IPS-15b (cell line): ENCODE results near the gene IL7R.

Source experiments
- H3K27me3 ChIP-seq: one replicate; pipeline ENCODE4 v1.6.1; 2013; ENCODE audit warnings: low read length; ENCODE audit not compliant: control insufficient read depth, insufficient read depth
- H3K36me3 ChIP-seq: one replicate; pipeline ENCODE4 v1.6.1; 2013; ENCODE audit warnings: low read length; ENCODE audit not compliant: control insufficient read depth, insufficient read depth
- H3K4me1 ChIP-seq: one replicate; pipeline ENCODE4 v1.6.1; 2013; ENCODE audit warnings: mild to moderate bottlenecking, low read length; ENCODE audit not compliant: control insufficient read depth, insufficient read depth
- H3K4me3 ChIP-seq: one replicate; pipeline ENCODE4 v1.5.1; 2013; ENCODE audit warnings: low read depth, low read length
- H3K9ac ChIP-seq: one replicate; pipeline ENCODE4 v1.6.1; 2013; ENCODE audit warnings: low read depth, mild to moderate bottlenecking, low read length
- H3K9me3 ChIP-seq: one replicate; pipeline ENCODE4 v1.6.1; 2013; ENCODE audit warnings: mild to moderate bottlenecking, low read length; ENCODE audit not compliant: control insufficient read depth, insufficient read depth

Gene IL7R

GRCh38 chr5:35856765-35857351, at the start of gene IL7R:
Gene IL7R, plus strand, starts transcription at chr5:35856891. Its CDS starts 87 bp downstream, at chr5:35856978.
- H3K9ac ChIP-seq = no peak within 1 kb of the TSS
- H3K9me3 ChIP-seq = no peaks in the 10 kb centered on the region
- H3K27me3 ChIP-seq = no peaks in the 10 kb centered on the region
- H3K36me3 ChIP-seq = no peaks in the 10 kb centered on the region
- H3K4me3 ChIP-seq = no peak within 1 kb of the TSS
- H3K4me1 ChIP-seq = no peaks in the 10 kb centered on the region

GRCh38 chr5:35810601-35811000, 46.1 kb upstream of the IL7R start:
- no peak overlapping the region for H3K9ac ChIP-seq
- H3K27me3 ChIP-seq = no peaks in the 10 kb centered on the region
- H3K36me3 ChIP-seq = no peaks in the 10 kb centered on the region
- H3K4me3 ChIP-seq = no peak overlapping the region
- H3K4me1 ChIP-seq = no peaks in the 10 kb centered on the region
- H3K9me3 ChIP-seq = no peaks in the 10 kb centered on the region

GRCh38 chr5:35811108-35811741, 45.5 kb upstream of the IL7R start:
- H3K36me3 ChIP-seq = no peaks in the 10 kb centered on the region
- no peaks in the 10 kb centered on the region for H3K4me1 ChIP-seq
- H3K9me3 ChIP-seq = no peaks in the 10 kb centered on the region
- no peaks in the 10 kb centered on the region for H3K27me3 ChIP-seq
- H3K9ac ChIP-seq = no peak overlapping the region
- H3K4me3 ChIP-seq = no peak overlapping the region

- H3K4me1 ChIP-seq = no peaks in the 10 kb centered on the region
- no peaks in the 10 kb centered on the region for H3K27me3 ChIP-seq
- H3K9ac ChIP-seq = no peak overlapping the region
- no peaks in the 10 kb centered on the region for H3K36me3 ChIP-seq
- no peak overlapping the region for H3K4me3 ChIP-seq
- no peaks in the 10 kb centered on the region for H3K9me3 ChIP-seq
These were observed 43.2 kb upstream of the IL7R start for GRCh38 chr5:35813521-35813920.

GRCh38 chr5:35815089-35815936, 41.4 kb upstream of the IL7R start:
- H3K36me3 ChIP-seq = no peaks in the 10 kb centered on the region
- H3K9ac ChIP-seq = no peak overlapping the region
- no peaks in the 10 kb centered on the region for H3K27me3 ChIP-seq
- no peaks in the 10 kb centered on the region for H3K4me1 ChIP-seq
- no peaks in the 10 kb centered on the region for H3K9me3 ChIP-seq
- no peak overlapping the region for H3K4me3 ChIP-seq

GRCh38 chr5:35816881-35817521, 39.7 kb upstream of the IL7R start:
- Histone ChIP-seq H3K4me1 (no peaks in the 10 kb centered on the region), H3K9me3 (no peaks in the 10 kb centered on the region), H3K36me3 (no peaks in the 10 kb centered on the region), H3K27me3 (no peaks in the 10 kb centered on the region), H3K4me3 (no peak overlapping the region), H3K9ac (no peak overlapping the region)

GRCh38 chr5:35819026-35819425, 37.7 kb upstream of the IL7R start:
- no peak overlapping the region for H3K4me3 ChIP-seq
- H3K36me3 ChIP-seq = no peaks in the 10 kb centered on the region
- no peaks in the 10 kb centered on the region for H3K4me1 ChIP-seq
- H3K27me3 ChIP-seq = peaks cover 2% of the 10 kb centered on the region
- no peak overlapping the region for H3K9ac ChIP-seq
- H3K9me3 ChIP-seq = no peaks in the 10 kb centered on the region

- Histone ChIP-seq H3K4me3 (no peak overlapping the region), H3K4me1 (no peaks in the 10 kb centered on the region)
These were observed 37.0 kb upstream of the IL7R start for GRCh38 chr5:35819668-35820067.

GRCh38 chr5:35820735-35821134, 36.0 kb upstream of the IL7R start:
- Histone ChIP-seq H3K9ac (no peak overlapping the region), H3K4me1 (no peaks in the 10 kb centered on the region), H3K4me3 (no peak overlapping the region), H3K27me3 (peaks cover 2% of the 10 kb centered on the region), H3K36me3 (no peaks in the 10 kb centered on the region), H3K9me3 (no peaks in the 10 kb centered on the region)

More at GRCh38 chr5:35819668-35820067, 37.0 kb upstream of the IL7R start:
- no peak overlapping the region for H3K9ac ChIP-seq
- H3K27me3 ChIP-seq = peaks cover 2% of the 10 kb centered on the region
- no peaks in the 10 kb centered on the region for H3K9me3 ChIP-seq
- no peaks in the 10 kb centered on the region for H3K36me3 ChIP-seq

- Histone ChIP-seq H3K4me3 (no peak overlapping the region), H3K9me3 (no peaks in the 10 kb centered on the region), H3K36me3 (no peaks in the 10 kb centered on the region), H3K27me3 (peaks cover 2% of the 10 kb centered on the region), H3K9ac (no peak overlapping the region), H3K4me1 (no peaks in the 10 kb centered on the region)
These were observed 35.2 kb upstream of the IL7R start for GRCh38 chr5:35821513-35821912.

- Histone ChIP-seq H3K9ac (no peak overlapping the region), H3K36me3 (no peaks in the 10 kb centered on the region), H3K4me1 (no peaks in the 10 kb centered on the region), H3K9me3 (no peaks in the 10 kb centered on the region), H3K4me3 (no peak overlapping the region), H3K27me3 (peaks cover 2% of the 10 kb centered on the region)
These were observed 34.2 kb upstream of the IL7R start for GRCh38 chr5:35822511-35822910.
